ENCODE results near the gene RWDD4. TPM values are rescaled to one million over a fixed set of nuclear protein-coding genes. Genes with fewer than 3 reads are reported as not detected.
"Not testable (repeated sequence)": the region's sequence is repeated elsewhere in the genome, so short reads cannot be mapped to it uniquely, and the experiment has no call there.

RWDD4 gene
- total RNA-seq, 1 donor from 2014 or later = 21.3 TPM

DNA sequence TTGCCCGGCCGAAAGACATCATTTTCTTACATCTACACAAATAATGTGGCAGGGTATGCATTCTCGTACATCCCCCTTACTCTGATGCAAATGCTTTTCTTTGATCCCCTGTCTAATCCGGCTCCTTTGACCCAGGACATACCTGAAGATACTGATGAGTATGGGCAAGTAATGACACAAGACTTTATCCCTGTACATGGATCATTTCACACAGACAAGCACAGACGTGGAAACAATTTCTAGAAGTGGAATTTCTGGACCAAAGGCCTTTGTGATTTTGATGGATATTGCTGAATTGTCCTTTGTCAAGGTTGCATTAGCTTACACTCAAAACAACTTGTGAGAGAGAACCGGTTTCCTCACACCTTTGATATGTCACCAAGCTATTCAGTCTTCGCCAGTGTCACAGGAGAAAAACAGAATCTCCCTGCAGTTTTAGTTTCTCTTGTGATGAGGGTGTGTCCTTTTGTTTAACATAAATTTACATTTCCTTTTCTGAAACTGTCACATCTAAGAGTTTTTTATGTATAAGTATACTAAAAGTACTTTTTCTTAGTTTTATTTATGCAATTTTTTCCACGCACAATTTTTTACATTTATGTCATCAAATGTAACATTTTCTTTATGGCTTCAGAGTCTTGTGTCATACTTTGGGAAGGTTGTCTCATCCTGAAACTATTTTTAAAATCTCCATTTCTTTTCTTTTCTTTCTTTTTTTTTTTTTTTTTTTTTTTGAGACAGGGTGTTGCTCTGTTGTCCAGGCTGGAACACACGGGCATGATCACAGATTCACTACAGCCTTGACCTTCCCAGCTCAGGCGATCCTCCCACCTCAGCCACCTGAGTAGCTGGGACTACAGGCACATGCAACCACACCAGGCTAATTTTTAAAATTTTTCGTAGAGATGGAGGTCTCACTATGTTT is 25.2 kb downstream of the RWDD4 start:
- peak overlapping the region; percentile 84 for H3K27ac Mint-ChIP-seq (ENCODE audit: unreplicated experiment)

DNA sequence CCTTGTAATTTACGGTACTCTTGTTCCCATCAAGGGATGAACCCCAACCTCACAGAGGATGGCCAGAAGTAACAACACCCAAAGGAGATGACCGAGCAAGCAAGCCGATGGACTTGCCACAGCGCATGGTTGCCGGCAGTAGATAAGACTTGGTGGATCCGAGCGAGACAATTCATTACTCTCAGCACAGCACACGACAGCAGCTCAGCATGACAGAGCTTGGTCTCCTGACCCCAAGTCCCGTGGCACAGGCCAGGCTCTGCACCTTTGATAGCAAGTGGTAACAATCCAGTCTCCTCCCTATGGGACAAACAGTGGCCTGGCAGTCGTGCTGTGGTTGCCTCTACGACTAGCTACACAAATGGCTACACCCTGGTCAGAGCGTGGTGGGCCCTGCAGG is 26.3 kb downstream of the RWDD4 start:
- no peak overlapping the region for H3K4me3 Mint-ChIP-seq (ENCODE audit: unreplicated experiment)
- no peak for DNase-seq (ENCODE audit: low spot score)
- no peaks in the 10 kb centered on the region for H3K9me3 Mint-ChIP-seq (ENCODE audit: low read depth)
- H3K4me1 Mint-ChIP-seq (ENCODE audit: low read depth) = peaks cover 37% of the 10 kb centered on the region
- no peaks in the 10 kb centered on the region for H3K36me3 Mint-ChIP-seq (ENCODE audit: low read depth)
- no peak overlapping the region for H3K27ac Mint-ChIP-seq (ENCODE audit: unreplicated experiment)
- no peak for TF ChIP-seq CTCF (IDR thresholded peaks at IDR 0.05)
- H3K27me3 Mint-ChIP-seq (ENCODE audit: low read depth) = no peaks in the 10 kb centered on the region

More for the DNA sequence above, 25.2 kb downstream of the RWDD4 start:
- no peak for DNase-seq (ENCODE audit: low spot score)
- H3K4me3 Mint-ChIP-seq (ENCODE audit: unreplicated experiment) = no peak overlapping the region
- no peaks in the 10 kb centered on the region for H3K36me3 Mint-ChIP-seq (ENCODE audit: low read depth)
- TF ChIP-seq CTCF (IDR thresholded peaks at IDR 0.05) = no peak
- H3K4me1 Mint-ChIP-seq (ENCODE audit: low read depth) = peaks cover 45% of the 10 kb centered on the region
- no peaks in the 10 kb centered on the region for H3K27me3 Mint-ChIP-seq (ENCODE audit: low read depth)
- H3K9me3 Mint-ChIP-seq (ENCODE audit: low read depth) = no peaks in the 10 kb centered on the region

DNA sequence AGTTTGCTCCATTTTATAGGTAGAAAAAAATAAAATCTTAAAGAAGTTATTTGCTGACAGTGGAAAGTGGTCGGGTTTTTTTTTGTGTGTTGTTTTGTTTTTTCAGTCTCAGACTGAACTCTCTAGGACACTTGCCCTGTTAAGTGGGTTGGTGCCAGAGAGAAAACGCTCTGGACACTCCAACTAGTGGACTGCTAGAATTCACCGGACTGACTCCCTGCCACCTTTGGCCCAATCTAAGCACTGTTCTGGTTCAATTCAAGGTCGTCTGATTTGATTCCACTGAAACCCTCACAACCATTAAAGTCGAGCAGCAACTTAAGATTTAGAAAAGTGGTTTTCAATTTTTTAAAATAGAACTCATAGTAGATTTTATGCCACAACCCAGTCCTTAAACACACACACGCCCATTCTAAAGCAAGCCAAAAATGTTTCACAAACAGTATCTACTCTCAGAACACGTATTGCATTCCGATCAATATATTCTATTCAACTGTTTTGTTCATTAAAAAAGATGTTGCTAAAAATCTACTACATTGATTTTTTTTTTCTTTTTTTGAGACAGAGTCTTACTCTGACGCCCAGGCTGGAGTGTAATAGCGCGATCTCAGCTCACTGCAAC is 27.3 kb downstream of the RWDD4 start:
- H3K4me1 Mint-ChIP-seq (ENCODE audit: low read depth) = peaks cover 27% of the 10 kb centered on the region
- H3K27ac Mint-ChIP-seq (ENCODE audit: unreplicated experiment) = no peak overlapping the region
- H3K36me3 Mint-ChIP-seq (ENCODE audit: low read depth) = no peaks in the 10 kb centered on the region
- DNase-seq (ENCODE audit: low spot score) = no peak
- TF ChIP-seq CTCF (IDR thresholded peaks at IDR 0.05) = no peak
- no peak overlapping the region for H3K4me3 Mint-ChIP-seq (ENCODE audit: unreplicated experiment)
- no peaks in the 10 kb centered on the region for H3K9me3 Mint-ChIP-seq (ENCODE audit: low read depth)
- no peaks in the 10 kb centered on the region for H3K27me3 Mint-ChIP-seq (ENCODE audit: low read depth)

DNA sequence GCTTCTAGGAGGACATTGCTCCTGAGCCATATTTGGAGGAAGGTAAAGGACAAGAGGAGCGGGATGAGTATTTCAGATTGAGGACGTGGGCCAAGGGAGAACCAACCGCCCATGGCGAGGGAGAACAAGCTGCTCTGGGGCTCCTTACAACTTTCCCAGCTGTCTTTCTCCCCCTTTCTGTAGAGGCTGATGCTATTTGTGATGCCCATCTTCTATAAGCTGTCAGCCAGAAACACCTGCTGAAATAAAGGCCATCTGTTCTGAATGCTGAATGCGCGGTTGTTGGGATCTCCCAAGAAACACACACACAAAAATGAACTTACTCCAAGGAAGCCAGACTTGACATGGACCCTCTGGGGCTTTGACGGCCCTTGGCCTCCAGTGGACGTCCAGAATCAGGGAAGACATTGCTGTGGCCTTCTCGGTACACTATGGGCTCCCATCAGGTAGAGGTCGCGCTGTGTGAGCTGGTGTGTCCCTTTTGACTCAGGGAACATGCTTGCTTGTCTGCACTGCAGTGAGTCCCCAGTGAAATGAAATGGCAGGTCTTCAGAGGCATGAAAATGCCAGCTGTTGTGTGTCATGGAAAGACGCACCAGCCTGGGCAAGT is 30.9 kb downstream of the RWDD4 start:
- H3K27me3 Mint-ChIP-seq (ENCODE audit: low read depth) = no peaks in the 10 kb centered on the region
- no peak overlapping the region for H3K27ac Mint-ChIP-seq (ENCODE audit: unreplicated experiment)

GRCh38 chr4:183627286-183627685 is 31.7 kb downstream of the RWDD4 start:
- not testable (repeated sequence) for H3K27ac Mint-ChIP-seq (ENCODE audit: unreplicated experiment); H3K9me3 Mint-ChIP-seq (ENCODE audit: low read depth); H3K27me3 Mint-ChIP-seq (ENCODE audit: low read depth); H3K36me3 Mint-ChIP-seq (ENCODE audit: low read depth); H3K4me1 Mint-ChIP-seq (ENCODE audit: low read depth); DNase-seq (ENCODE audit: low spot score); H3K4me3 Mint-ChIP-seq (ENCODE audit: unreplicated experiment)

More for the DNA sequence above, 30.9 kb downstream of the RWDD4 start:
- H3K4me1 Mint-ChIP-seq (ENCODE audit: low read depth) = no peaks in the 10 kb centered on the region
- H3K36me3 Mint-ChIP-seq (ENCODE audit: low read depth) = no peaks in the 10 kb centered on the region
- no peak for DNase-seq (ENCODE audit: low spot score)
- no peak for TF ChIP-seq CTCF (IDR thresholded peaks at IDR 0.05)
- H3K4me3 Mint-ChIP-seq (ENCODE audit: unreplicated experiment) = no peak overlapping the region
- H3K9me3 Mint-ChIP-seq (ENCODE audit: low read depth) = no peaks in the 10 kb centered on the region
